MCF 10A (cell line): ENCODE data around the gene JMJD6. TPM values are rescaled to one million over a fixed set of nuclear protein-coding genes. Genes with fewer than 3 reads are reported as not detected.

Source experiments
- BruUV-seq: library from RNA; stranded (reverse); fragments of 400-500 nt; replicated peaks from 2 replicates; lab custom pipeline; 2021; lab: Mats Ljungman, UMichigan
- CTCF ChIA-PET: fragments of 300-600 bp; sonication (Branson Sonifier 250); formaldehyde crosslinking; extraction: SDS; loops from one replicate; lab custom pipeline; 2021; ENCODE audit warnings: antibody characterized with exemption, inconsistent platforms; lab: Yijun Ruan, JAX
- POLR2A ChIA-PET: fragments of 300-600, 350-650 bp; sonication (Branson Sonifier 250); formaldehyde crosslinking; extraction: SDS; loops from one replicate; lab custom pipeline; 2020; ENCODE audit warnings: antibody characterized with exemption, inconsistent platforms; lab: Yijun Ruan, JAX
- DNase-seq: peaks from one replicate; pipeline ENCODE4 v3.0.0-alpha.2; 2018; ENCODE audit not compliant: unreplicated experiment
- H3K27ac Mint-ChIP-seq: one replicate; pipeline ENCODE4 v1.8.0; 2022; ENCODE audit warnings: mild to moderate bottlenecking, low read depth, mixed read lengths; ENCODE audit not compliant: unreplicated experiment
- H3K27me3 Mint-ChIP-seq: one replicate; pipeline ENCODE4 v1.8.0; 2022; ENCODE audit warnings: mixed read lengths; ENCODE audit not compliant: insufficient read depth, unreplicated experiment
- H3K36me3 Mint-ChIP-seq: one replicate; pipeline ENCODE4 v1.8.0; 2022; ENCODE audit warnings: mild to moderate bottlenecking, moderate library complexity, mixed read lengths; ENCODE audit not compliant: insufficient read depth, unreplicated experiment
- H3K4me1 Mint-ChIP-seq: one replicate; pipeline ENCODE4 v1.8.0; 2022; ENCODE audit warnings: mixed read lengths; ENCODE audit not compliant: insufficient read depth, unreplicated experiment
- H3K4me3 Mint-ChIP-seq: one replicate; pipeline ENCODE4 v1.8.0; 2022; ENCODE audit warnings: mild to moderate bottlenecking, moderate library complexity, mixed read lengths; ENCODE audit not compliant: unreplicated experiment
- H3K9me3 Mint-ChIP-seq: one replicate; pipeline ENCODE4 v1.8.0; 2022; ENCODE audit warnings: mixed read lengths; ENCODE audit not compliant: unreplicated experiment
- CTCF ChIP-seq: fragments of 200-600 bp; IDR thresholded peaks from one replicate; pipeline ENCODE4 v1.8.0; 2022; ENCODE audit warnings: antibody characterized with exemption, mild to moderate bottlenecking; ENCODE audit not compliant: unreplicated experiment
- intact Hi-C: fragments of 100-400 bp; cut with micrococcal nuclease; formaldehyde crosslinking; loops from 2 replicates; pipeline ENCODE4 v1.14.1; 2022
- total RNA-seq: library from RNA; stranded (reverse); gene quantifications from 2 replicates; pipeline ENCODE4 v1.2.3, GENCODE V29; 2022

The JMJD6 gene
- total RNA-seq, 1 experiment from 2014 or later: 29.4 TPM

GRCh38 chr17:76707985-76708807, 18.2 kb downstream of the JMJD6 start:
- Mint-ChIP-seq H3K27me3 (no peaks in the 10 kb centered on the region), H3K4me1 (peaks cover 9% of the 10 kb centered on the region), H3K9me3 (no peaks in the 10 kb centered on the region), H3K27ac (no peak overlapping the region), H3K36me3 (peaks cover 8% of the 10 kb centered on the region), H3K4me3 (no peak overlapping the region)
- ChIA-PET CTCF (no interaction called here), POLR2A (interaction anchor here (2.2 to 2.5 kb wide), 2 partner anchors 20 to 36 kb away, joined by 9 to 12 read pairs; no protein-coding TSS in a partner anchor)
- DNase-seq: no peak
- intact Hi-C loops: no loop called here
- TF ChIP-seq CTCF: no peak
- no TSS peak for BruUV-seq

DNA sequence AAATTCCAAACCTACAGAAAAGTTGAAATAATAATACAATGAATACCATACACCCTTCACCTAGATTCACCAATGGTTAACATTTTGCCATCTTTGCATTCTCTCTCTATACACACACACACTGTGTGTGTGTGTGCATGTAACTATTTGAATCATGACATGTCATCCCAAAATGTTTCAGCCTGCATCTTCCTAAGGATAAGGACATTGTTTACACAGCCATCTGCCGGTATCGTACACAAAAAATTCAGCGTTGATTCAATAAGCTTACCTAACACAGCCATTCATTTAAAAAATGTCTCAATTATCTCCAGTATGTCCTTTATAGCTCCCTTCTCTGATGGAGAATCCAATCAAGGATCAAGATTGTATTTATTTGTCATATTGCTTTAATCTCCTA, 19.6 kb downstream of the JMJD6 start:
- no peak for TF ChIP-seq CTCF
- H3K4me3 Mint-ChIP-seq: no peak overlapping the region
- ChIA-PET CTCF (no interaction called here), POLR2A (no interaction called here)
- H3K9me3 Mint-ChIP-seq: no peaks in the 10 kb centered on the region
- H3K27ac Mint-ChIP-seq: no peak overlapping the region
- H3K27me3 Mint-ChIP-seq: no peaks in the 10 kb centered on the region
- H3K36me3 Mint-ChIP-seq: no peaks in the 10 kb centered on the region
- intact Hi-C loops: no loop called here
- no TSS peak for BruUV-seq
- H3K4me1 Mint-ChIP-seq: peaks cover 9% of the 10 kb centered on the region
- no peak for DNase-seq

GRCh38 chr17:76704805-76705204, 21.6 kb downstream of the JMJD6 start:
- intact Hi-C loops: no loop called here
- Mint-ChIP-seq H3K4me1 (peaks cover 18% of the 10 kb centered on the region), H3K27ac (no peak overlapping the region), H3K9me3 (no peaks in the 10 kb centered on the region), H3K4me3 (no peak overlapping the region), H3K36me3 (no peaks in the 10 kb centered on the region), H3K27me3 (no peaks in the 10 kb centered on the region)
- CTCF ChIA-PET: interaction anchor here (0.7 kb wide), 1 partner anchor 316 kb away, joined by 3 read pairs; no protein-coding TSS in a partner anchor
- TF ChIP-seq CTCF: no peak
- BruUV-seq: no TSS peak
- DNase-seq: no peak
- POLR2A ChIA-PET: interaction anchor here (1.0 kb wide), 1 partner anchor 33 kb away, joined by 3 read pairs; no protein-coding TSS in a partner anchor

GRCh38 chr17:76702941-76703637, 23.3 kb downstream of the JMJD6 start:
- no peak overlapping the region for H3K4me3 Mint-ChIP-seq
- no TSS peak for BruUV-seq
- TF ChIP-seq CTCF: no peak
- CTCF ChIA-PET: no interaction called here
- no peaks in the 10 kb centered on the region for H3K36me3 Mint-ChIP-seq
- peaks cover 10% of the 10 kb centered on the region for H3K4me1 Mint-ChIP-seq
- POLR2A ChIA-PET: interaction anchor here (1.3 kb wide), 1 partner anchor 31 kb away, joined by 3 read pairs; no protein-coding TSS in a partner anchor
- H3K27me3 Mint-ChIP-seq: no peaks in the 10 kb centered on the region
- no peaks in the 10 kb centered on the region for H3K9me3 Mint-ChIP-seq
- H3K27ac Mint-ChIP-seq: no peak overlapping the region
- no peak for DNase-seq
- intact Hi-C loops: no loop called here
